HCT116 (cell line): ENCODE data around the gene MSRB3. TPM values are rescaled to one million over a fixed set of nuclear protein-coding genes. Genes with fewer than 3 reads are reported as not detected.

ENCODE experiments used
- ATAC-seq: fragments of 200-7000 bp; cut with Tn5 transposase; 2 replicates; pipeline ENCODE4 v1.9.1; 2020; ENCODE audit warnings: mild to moderate bottlenecking, moderate library complexity
- BruUV-seq: library from RNA; stranded (reverse); fragments of 400-500 nt; replicated peaks from 2 replicates; lab custom pipeline; 2021; lab: Mats Ljungman, UMichigan
- CTCF ChIA-PET: fragments of 300-600 bp; sonication (Branson Sonifier 250); formaldehyde crosslinking; loops from one replicate; lab custom pipeline; 2021; ENCODE audit warnings: antibody characterized with exemption; lab: Charles Lee
- POLR2A ChIA-PET: fragments of 300-600, 350-600 bp; sonication (Branson Sonifier 250); formaldehyde crosslinking; loops from one replicate; lab custom pipeline; 2021; ENCODE audit warnings: antibody characterized with exemption; lab: Charles Lee
- RAD21 ChIA-PET, 2 experiments: fragments of 300-600 bp; sonication (Branson Sonifier 250); formaldehyde crosslinking; loops; one replicate each; lab custom pipeline; 2023; ENCODE audit warnings: low total read pairs in 2 of 2; ENCODE audit not compliant: uncharacterized antibody in 2 of 2, unreplicated experiment in 2 of 2, low non-redundant PET in 1 of 2; lab: Charles Lee
- DNase-seq: peaks from one replicate; pipeline ENCODE4 v3.0.0-alpha.2; 2010; ENCODE audit warnings: low read depth, low spot score
- H2AFZ ChIP-seq: fragments of 200-600 bp; shearing (Covaris generic), sonication (generic); 2 replicates; pipeline ENCODE4 v1.6.1; 2017; ENCODE audit warnings: low read depth, mixed run types, mixed read lengths, antibody characterized with exemption, low read length; ENCODE audit not compliant: poor library complexity, severe bottlenecking
- H3K27ac ChIP-seq: 2 replicates; pipeline ENCODE4 v1.5.1; 2012; ENCODE audit warnings: low read depth, low read length
- H3K27me3 ChIP-seq: fragments of 200-600 bp; sonication (generic); 2 replicates; pipeline ENCODE4 v1.6.1; 2016; ENCODE audit warnings: mixed run types, low read length, mixed read lengths; ENCODE audit not compliant: insufficient read depth
- H3K36me3 ChIP-seq, 2 experiments: fragments of 200-500 bp in 1 of 2; fragments of 200-600 bp in 1 of 2; sonication (Bioruptor generic) in 1 of 2; sonication (generic) in 1 of 2; 2 replicates each; pipeline versions ENCODE4 v1.5.1 to v1.6.1; 2014 to 2016; ENCODE audit warnings: low read length in 2 of 2, inconsistent platforms in 1 of 2, mixed read lengths in 1 of 2, mixed run types in 1 of 2; ENCODE audit not compliant: insufficient read depth in 2 of 2, control insufficient read depth in 1 of 2
- H3K4me1 ChIP-seq, 2 experiments: fragments of 200-600 bp in 1 of 2; sonication (generic) in 1 of 2; 2 replicates each; pipeline versions ENCODE4 v1.5.1 to v1.6.1; 2012 to 2017; ENCODE audit warnings: low read length in 2 of 2, inconsistent platforms in 1 of 2, mild to moderate bottlenecking in 1 of 2, mixed read lengths in 1 of 2, mixed run types in 1 of 2, moderate library complexity in 1 of 2; ENCODE audit not compliant: insufficient read depth in 2 of 2, control insufficient read depth in 1 of 2
- H3K4me2 ChIP-seq: fragments of 200-600 bp; sonication (generic); 2 replicates; pipeline ENCODE4 v1.6.1; 2017; ENCODE audit warnings: mixed run types, low read length, mixed read lengths
- H3K4me3 ChIP-seq, 2 experiments: fragments of 200-600 bp in 1 of 2; sonication (generic) in 1 of 2; replicated peaks in 1 of 2; 2 replicates each; pipeline ENCODE4 v1.5.1; 2011 to 2016; ENCODE audit warnings: low read length in 2 of 2, control low read depth in 1 of 2, low read depth in 1 of 2, mild to moderate bottlenecking in 1 of 2, mixed read lengths in 1 of 2, mixed run types in 1 of 2
- H3K79me2 ChIP-seq: fragments of 200-600 bp; sonication (generic); 2 replicates; pipeline ENCODE4 v1.6.1; 2017; ENCODE audit warnings: mild to moderate bottlenecking, mixed run types, low read length, moderate library complexity, mixed read lengths; ENCODE audit not compliant: insufficient read depth
- H3K9ac ChIP-seq: fragments of 200-600 bp; sonication (generic); 2 replicates; pipeline ENCODE4 v1.6.1; 2016; ENCODE audit warnings: low read length, mixed read lengths
- H3K9me2 ChIP-seq: fragments of 200-600 bp; sonication (generic), shearing (Covaris generic); 2 replicates; pipeline ENCODE4 v1.6.1; 2017; ENCODE audit warnings: mixed run types, mild to moderate bottlenecking, moderate library complexity; ENCODE audit not compliant: insufficient read depth
- H3K9me3 ChIP-seq, 2 experiments: fragments of 200-500 bp in 1 of 2; fragments of 200-600 bp in 1 of 2; sonication (Bioruptor generic) in 1 of 2; sonication (generic) in 1 of 2; 2 replicates each; pipeline ENCODE4 v1.6.1; 2014 to 2017; ENCODE audit warnings: low read length in 2 of 2, mixed read lengths in 2 of 2, inconsistent platforms in 1 of 2, low read depth in 1 of 2, mild to moderate bottlenecking in 1 of 2, mixed run types in 1 of 2, moderate library complexity in 1 of 2; ENCODE audit not compliant: control insufficient read depth in 1 of 2, insufficient read depth in 1 of 2
- H4K20me1 ChIP-seq: fragments of 200-600 bp; sonication (generic), shearing (Covaris generic); 2 replicates; pipeline ENCODE4 v1.6.1; 2017; ENCODE audit warnings: mixed run types, mild to moderate bottlenecking, moderate library complexity; ENCODE audit not compliant: insufficient read depth
- ATF3 ChIP-seq: IDR thresholded peaks from 2 replicates; pipeline ENCODE4 v1.6.1; 2012
- CBX3 ChIP-seq: IDR thresholded peaks from 2 replicates; pipeline ENCODE4 v1.6.1; 2012; ENCODE audit warnings: low read depth
- ELF1 ChIP-seq: IDR thresholded peaks from 2 replicates; pipeline ENCODE4 v1.6.1; 2012; ENCODE audit warnings: low read depth, borderline replicate concordance
- EZH2 ChIP-seq: fragments of 200-600 bp; sonication (generic); IDR thresholded peaks from 2 replicates; pipeline ENCODE4 v1.6.1; 2017; ENCODE audit warnings: antibody characterized with exemption, mixed run types
- EZH2phosphoT487 ChIP-seq: fragments of 200-600 bp; IDR thresholded peaks from 2 replicates; pipeline ENCODE4 v1.6.1; 2018; ENCODE audit warnings: antibody characterized with exemption, borderline replicate concordance
- JUND ChIP-seq: IDR thresholded peaks from 2 replicates; pipeline ENCODE4 v1.6.1; 2012
- MAX ChIP-seq: IDR thresholded peaks from 2 replicates; pipeline ENCODE4 v1.6.1; 2012
- POLR2A ChIP-seq: IDR thresholded peaks from 2 replicates; pipeline ENCODE4 v1.7.0; 2011; ENCODE audit warnings: borderline replicate concordance; ENCODE audit not compliant: insufficient read depth, insufficient read length; ENCODE audit errors: extremely low read depth
- POLR2AphosphoS5 ChIP-seq: IDR thresholded peaks from 2 replicates; pipeline ENCODE4 v1.6.1; 2011; ENCODE audit warnings: mild to moderate bottlenecking, low read depth, low read length, moderate library complexity
- RAD21 ChIP-seq: IDR thresholded peaks from 2 replicates; pipeline ENCODE4 v1.6.1; 2012; ENCODE audit warnings: low read depth, mild to moderate bottlenecking
- REST ChIP-seq: IDR thresholded peaks from 2 replicates; pipeline ENCODE4 v1.6.1; 2012; ENCODE audit warnings: low read depth
- SIN3A ChIP-seq: IDR thresholded peaks from 2 replicates; pipeline ENCODE4 v1.6.1; 2012; ENCODE audit warnings: low read depth
- SP1 ChIP-seq: IDR thresholded peaks from 2 replicates; pipeline ENCODE4 v1.6.1; 2012; ENCODE audit warnings: low read depth
- TCF7L2 ChIP-seq: IDR thresholded peaks from 2 replicates; pipeline ENCODE4 v1.7.0; 2011; ENCODE audit warnings: borderline replicate concordance, inconsistent platforms; ENCODE audit not compliant: insufficient read depth, insufficient read length; ENCODE audit errors: extremely low read depth
- ZNF274 ChIP-seq: fragments of 200-500 bp; sonication (Bioruptor generic); IDR thresholded peaks from 2 replicates; pipeline ENCODE4 v1.6.1; 2014; ENCODE audit warnings: mild to moderate bottlenecking, low read depth, low read length, inconsistent platforms
- intact Hi-C: fragments of 100-400 bp; cut with micrococcal nuclease; formaldehyde crosslinking; loops from 2 replicates; pipeline ENCODE4 v1.10.0; 2022
- total RNA-seq: library from RNA; stranded (reverse); gene quantifications from one replicate; pipeline ENCODE4 v1.2.1, GENCODE V29; 2021; ENCODE audit not compliant: unreplicated experiment
- TF ChIP-seq, protein P1 (sequence below): IDR thresholded peaks from 2 replicates; pipeline ENCODE4 v1.6.1; 2011; ENCODE audit warnings: mild to moderate bottlenecking, low read length, moderate library complexity; ENCODE audit not compliant: insufficient replicate concordance; ENCODE audit errors: extremely low read depth
- TF ChIP-seq, protein P2 (sequence below), 3 experiments: fragments of 200-600 bp in 1 of 3; sonication (generic) in 1 of 3; IDR thresholded peaks in 2 of 3; conservative IDR thresholded peaks in 1 of 3; 2 replicates each; pipeline ENCODE4 v1.5.1; 2012 to 2017; ENCODE audit warnings: low read depth in 2 of 3, low read length in 2 of 3, antibody characterized with exemption in 1 of 3, borderline replicate concordance in 1 of 3, control low read depth in 1 of 3, mild to moderate bottlenecking in 1 of 3, mixed read lengths in 1 of 3, mixed run types in 1 of 3, moderate library complexity in 1 of 3; ENCODE audit not compliant: insufficient read depth in 1 of 3

MSRB3 gene
- total RNA-seq, 1 experiment from 2014 or later: 8.2 TPM

GRCh38 chr12:65277994-65278575 is 398 bp upstream of the MSRB3 start:
- H2AFZ ChIP-seq: peak overlapping the region; percentile 47
- no peaks in the 10 kb centered on the region for H3K36me3 ChIP-seq
- H3K4me2 ChIP-seq: peak overlapping the region; percentile 91
- H3K4me3 ChIP-seq: peak overlapping the region; percentile 65 to 74
- no peak for TF ChIP-seq CBX3
- TF ChIP-seq TCF7L2: no peak
- TF ChIP-seq REST: no peak
- TF ChIP-seq, protein P1, sequence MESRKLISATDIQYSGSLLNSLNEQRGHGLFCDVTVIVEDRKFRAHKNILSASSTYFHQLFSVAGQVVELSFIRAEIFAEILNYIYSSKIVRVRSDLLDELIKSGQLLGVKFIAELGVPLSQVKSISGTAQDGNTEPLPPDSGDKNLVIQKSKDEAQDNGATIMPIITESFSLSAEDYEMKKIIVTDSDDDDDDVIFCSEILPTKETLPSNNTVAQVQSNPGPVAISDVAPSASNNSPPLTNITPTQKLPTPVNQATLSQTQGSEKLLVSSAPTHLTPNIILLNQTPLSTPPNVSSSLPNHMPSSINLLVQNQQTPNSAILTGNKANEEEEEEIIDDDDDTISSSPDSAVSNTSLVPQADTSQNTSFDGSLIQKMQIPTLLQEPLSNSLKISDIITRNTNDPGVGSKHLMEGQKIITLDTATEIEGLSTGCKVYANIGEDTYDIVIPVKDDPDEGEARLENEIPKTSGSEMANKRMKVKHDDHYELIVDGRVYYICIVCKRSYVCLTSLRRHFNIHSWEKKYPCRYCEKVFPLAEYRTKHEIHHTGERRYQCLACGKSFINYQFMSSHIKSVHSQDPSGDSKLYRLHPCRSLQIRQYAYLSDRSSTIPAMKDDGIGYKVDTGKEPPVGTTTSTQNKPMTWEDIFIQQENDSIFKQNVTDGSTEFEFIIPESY: no peak
- no peak for TF ChIP-seq EZH2phosphoT487
- no peak for TF ChIP-seq RAD21
- TF ChIP-seq SP1: no peak
- TF ChIP-seq, protein P2, sequence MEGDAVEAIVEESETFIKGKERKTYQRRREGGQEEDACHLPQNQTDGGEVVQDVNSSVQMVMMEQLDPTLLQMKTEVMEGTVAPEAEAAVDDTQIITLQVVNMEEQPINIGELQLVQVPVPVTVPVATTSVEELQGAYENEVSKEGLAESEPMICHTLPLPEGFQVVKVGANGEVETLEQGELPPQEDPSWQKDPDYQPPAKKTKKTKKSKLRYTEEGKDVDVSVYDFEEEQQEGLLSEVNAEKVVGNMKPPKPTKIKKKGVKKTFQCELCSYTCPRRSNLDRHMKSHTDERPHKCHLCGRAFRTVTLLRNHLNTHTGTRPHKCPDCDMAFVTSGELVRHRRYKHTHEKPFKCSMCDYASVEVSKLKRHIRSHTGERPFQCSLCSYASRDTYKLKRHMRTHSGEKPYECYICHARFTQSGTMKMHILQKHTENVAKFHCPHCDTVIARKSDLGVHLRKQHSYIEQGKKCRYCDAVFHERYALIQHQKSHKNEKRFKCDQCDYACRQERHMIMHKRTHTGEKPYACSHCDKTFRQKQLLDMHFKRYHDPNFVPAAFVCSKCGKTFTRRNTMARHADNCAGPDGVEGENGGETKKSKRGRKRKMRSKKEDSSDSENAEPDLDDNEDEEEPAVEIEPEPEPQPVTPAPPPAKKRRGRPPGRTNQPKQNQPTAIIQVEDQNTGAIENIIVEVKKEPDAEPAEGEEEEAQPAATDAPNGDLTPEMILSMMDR (IDR thresholded peaks at IDR 0.05 in 2 of 3, conservative IDR thresholded peaks at IDR 0.05 in 1 of 3; ENCODE audit: borderline replicate concordance in 1 of 3, insufficient read depth in 1 of 3, low read depth in 2 of 3, low read length in 2 of 3): no peak
- no peak for TF ChIP-seq JUND
- no peak for TF ChIP-seq POLR2AphosphoS5
- no peak for TF ChIP-seq EZH2
- TF ChIP-seq MAX: no peak
- TF ChIP-seq ELF1: no peak
- TF ChIP-seq POLR2A: no peak
- no peak for TF ChIP-seq SIN3A
- TF ChIP-seq ATF3: no peak
- no peak for TF ChIP-seq ZNF274
- BruUV-seq: no TSS peak
- DNase-seq (no peak), ATAC-seq (peak; percentile 2; the same call in 1 of the 2 replicates)
- H3K27me3 ChIP-seq: no peaks in the 10 kb centered on the region
- peaks cover 3 to 8% of the 10 kb centered on the region in 2 experiments; a peak in 2 of 4 replicates for H3K4me1 ChIP-seq
- POLR2A ChIA-PET: no interaction called here
- RAD21 ChIA-PET: no interaction called here
- CTCF ChIA-PET: no interaction called here
- intact Hi-C loops: no loop called here
- no peaks in the 10 kb centered on the region for H4K20me1 ChIP-seq
- no peaks in the 10 kb centered on the region for H3K9me3 ChIP-seq
- H3K9ac ChIP-seq: peak overlapping the region; percentile 48
- no peaks in the 10 kb centered on the region for H3K79me2 ChIP-seq
- H3K27ac ChIP-seq: peak overlapping the region; percentile 8; the same call in 1 of the 2 replicates
- H3K9me2 ChIP-seq: 0 out of 2 replicates have a peak, but pooled peaks cover 3% of the 10 kb centered on the region
